NCI-H1105 treated with DMSO at 0.1 percent for 48 hours (cell line): ENCODE data around the gene MTHFR.

ENCODE experiments used
- DNase-seq: peaks from one replicate; lab custom pipeline; 2025; lab: John Stamatoyannopoulos, UW

Gene MTHFR

DNA sequence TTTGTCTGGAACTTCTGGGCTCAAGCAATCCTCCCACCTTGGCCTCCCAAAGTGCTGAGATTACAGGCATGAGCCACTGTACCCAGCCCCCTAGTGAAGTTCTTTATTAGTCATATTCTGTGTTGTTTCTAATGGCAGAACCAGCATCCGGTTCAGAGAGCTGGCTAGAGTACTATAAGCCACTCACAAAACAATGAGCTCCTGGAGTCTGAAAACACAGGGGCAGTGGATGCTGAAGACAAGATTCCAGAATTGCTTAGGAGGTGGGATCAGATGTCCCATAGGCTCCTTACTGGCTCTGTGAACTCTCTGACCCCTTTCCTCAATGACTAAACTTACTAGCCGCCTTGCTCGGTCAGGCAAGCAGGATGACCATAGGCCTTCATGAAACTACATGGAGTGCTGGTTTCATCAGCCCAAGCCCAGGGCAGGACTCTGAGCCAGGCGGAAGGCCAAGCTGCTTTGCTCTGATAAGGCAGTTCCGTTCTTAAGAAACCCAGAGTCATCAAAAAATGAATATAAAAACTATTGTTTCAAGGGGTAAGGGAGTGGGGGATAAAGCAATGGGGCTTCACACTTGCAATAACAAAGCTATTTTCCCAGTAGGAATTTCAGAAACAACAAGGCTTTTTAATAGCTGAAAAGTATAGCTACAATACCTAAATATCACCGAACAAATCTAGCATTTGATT, 8.1 kb downstream of the MTHFR start:
- DNase-seq: no peak

DNA sequence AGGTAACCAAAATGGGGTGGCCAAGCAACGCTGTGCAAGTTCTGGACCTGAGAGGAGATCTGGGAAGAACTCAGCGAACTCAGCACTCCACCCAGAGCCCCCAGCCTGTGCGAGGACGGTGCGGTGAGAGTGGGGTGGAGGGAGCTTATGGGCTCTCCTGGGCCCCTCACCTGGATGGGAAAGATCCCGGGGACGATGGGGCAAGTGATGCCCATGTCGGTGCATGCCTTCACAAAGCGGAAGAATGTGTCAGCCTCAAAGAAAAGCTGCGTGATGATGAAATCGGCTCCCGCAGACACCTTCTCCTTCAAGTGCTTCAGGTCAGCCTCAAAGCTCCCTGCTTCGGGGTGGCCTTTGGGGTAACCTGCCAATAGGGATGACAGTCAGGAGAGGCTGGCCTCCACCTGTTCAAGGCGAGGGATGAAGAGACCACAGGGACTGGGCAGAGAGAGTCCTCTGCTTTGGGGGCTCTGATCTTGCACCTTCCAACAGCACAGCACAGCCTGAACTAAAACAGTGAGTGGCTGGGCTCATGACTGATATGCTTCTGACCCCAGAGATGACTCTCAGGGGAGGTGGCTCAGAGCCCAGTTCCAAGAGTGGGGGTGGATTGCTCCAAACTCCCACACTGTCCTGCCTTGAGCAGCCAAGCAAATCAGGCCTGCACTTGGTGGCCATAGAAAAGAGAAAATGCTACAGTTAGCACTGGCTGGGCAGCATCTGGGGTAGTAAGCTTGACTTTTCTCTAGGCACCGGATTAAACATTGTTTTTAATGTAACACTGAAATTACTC, 9.5 kb downstream of the MTHFR start:
- DNase-seq: no peak

DNA sequence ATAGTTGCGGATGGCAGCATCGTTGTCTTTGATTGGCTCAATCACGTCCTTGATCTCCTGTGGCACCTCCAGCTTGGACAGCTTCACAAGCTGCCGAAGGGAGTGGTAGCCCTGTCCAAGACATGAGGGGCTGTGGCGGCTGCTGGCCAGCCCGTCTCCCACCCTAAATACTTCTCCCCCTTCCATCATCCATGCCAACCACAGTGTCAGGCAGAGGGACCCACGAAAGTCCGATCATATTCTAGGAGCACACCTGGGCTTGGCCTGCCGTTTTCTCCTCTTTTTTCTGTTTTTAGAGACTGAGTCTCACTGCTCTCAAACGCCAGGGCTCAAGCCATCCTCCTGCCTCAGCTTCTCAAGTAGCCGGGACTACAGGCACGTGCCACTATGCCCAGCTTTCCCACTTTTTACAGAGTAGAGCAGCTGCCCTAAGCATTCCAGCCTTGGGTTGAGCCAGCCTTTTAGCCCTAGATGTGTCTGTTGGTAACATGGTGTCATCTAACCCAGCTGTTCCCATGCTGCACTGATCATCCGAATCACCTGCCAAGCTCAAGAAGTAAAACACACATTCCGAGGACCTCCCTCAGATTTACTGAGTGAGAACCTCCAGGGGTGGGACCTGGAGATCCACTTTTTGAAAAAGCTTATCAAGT, 10.4 kb downstream of the MTHFR start:
- DNase-seq: no peak

DNA sequence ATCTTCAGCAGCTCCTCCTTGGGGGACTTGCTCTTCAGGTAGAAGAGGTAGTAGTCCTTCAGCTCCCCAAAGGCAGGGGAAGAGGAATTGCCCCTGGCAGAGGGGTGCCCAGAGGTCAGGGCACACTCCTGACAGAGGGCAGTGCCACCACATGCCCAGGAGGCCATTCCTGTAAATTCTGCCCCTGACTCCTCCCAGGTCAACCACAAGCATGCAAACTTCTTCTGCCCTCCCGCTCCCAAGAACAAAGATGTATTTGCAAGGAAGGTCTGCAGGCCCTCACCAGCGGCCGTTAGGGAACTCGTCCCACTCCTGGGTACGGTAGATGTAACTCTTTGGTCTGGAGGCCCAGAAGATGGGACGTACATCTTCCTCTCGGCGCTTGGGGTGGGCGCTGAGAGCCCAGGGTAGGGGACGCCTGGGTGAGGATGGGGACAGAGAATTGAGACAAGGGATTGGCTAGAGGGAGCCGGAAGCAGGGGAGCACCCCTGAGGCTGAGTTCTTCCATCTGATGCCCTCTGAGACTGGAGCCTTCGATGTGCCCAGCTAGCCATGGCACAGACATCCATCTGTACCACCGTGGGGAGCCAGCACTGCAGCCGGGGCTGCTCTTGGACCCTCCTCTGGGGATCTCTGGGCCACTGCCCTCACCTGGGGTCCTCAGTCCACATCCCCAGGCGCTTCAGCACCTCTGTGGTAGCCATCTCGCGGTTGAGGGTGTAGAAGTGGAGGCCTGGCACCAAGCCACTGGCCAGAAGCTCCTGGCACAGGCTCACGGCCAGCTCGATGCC, 11.1 kb downstream of the MTHFR start:
- no peak for DNase-seq

DNA sequence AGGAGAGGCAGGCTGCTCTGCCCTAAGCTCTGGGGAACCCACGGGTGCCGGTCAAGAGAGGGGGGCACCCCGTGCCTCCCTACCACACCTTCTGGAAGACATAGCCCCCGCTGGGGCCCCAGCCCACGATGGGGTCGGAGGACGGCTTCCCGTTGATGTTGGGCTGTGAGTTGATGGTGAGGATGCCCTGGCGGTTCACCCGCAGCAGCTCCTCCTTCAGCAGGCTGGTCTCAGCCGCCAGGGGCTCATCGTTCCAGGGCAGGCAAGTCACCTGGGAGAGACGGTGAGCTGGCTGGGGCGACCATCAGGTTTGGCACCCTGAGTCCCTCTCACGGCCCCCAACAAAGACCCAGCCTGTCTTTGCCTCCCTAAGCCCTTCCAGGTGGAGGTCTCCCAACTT, 11.9 kb downstream of the MTHFR start:
- DNase-seq: no peak

DNA sequence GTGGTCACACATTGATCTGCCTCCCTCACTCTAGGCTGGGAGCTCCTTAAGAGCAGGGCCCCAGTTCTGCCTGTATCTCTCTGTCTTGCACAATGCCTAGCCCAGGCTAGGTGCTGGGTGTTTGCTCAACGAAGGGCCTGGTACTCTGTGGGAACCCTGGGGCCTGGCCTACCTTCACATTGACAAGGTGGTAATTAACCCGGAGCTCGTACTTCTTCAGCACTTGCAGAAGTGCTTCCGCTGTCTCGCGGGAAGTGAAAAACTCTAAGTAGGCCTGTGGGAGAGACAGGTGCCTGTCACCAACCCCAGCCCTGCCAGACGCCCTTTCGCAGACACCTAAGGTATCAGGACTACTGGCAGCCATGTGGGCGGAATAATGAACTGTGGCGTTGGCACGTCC, 13.7 kb downstream of the MTHFR start:
- DNase-seq: no peak

DNA sequence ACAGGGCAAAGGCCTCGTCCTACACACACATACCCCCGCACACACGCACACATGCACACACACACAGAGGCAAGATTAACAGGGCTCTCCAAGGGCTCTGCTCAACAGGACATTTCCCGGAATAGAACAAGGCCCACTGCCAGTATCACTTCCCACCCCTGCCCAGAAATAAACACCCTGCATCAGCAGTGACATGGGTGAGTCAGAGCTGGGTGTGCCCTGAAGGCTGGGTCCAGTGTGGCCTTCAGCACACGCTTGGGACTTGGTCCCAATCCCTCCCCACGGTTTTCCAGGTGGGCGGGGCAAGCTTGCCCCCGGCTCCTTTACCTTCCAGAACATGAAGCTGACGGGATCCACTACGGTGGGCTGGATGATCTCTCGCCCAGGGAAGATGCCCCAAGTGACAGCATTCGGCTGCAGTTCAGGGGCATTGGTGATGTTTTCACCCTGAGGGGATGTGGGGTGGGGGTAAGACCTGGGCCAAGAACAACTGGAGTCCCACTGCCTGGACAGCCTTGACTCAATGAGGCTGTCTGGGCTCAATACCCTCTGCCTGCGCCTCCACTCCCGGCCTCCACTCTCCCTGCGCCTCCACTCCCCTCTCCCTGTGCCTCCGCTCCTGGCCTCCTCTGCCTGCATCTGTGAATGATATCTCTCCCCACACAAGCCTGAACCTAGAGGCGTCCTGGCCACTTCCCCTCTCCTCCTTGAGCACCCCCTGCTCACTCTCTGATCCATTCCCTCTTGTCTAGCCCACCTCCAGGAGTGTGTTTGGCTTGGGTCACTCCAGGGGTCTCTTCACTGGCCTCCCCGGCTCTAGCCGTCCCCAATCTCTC, 14.7 kb downstream of the MTHFR start:
- no peak for DNase-seq

DNA sequence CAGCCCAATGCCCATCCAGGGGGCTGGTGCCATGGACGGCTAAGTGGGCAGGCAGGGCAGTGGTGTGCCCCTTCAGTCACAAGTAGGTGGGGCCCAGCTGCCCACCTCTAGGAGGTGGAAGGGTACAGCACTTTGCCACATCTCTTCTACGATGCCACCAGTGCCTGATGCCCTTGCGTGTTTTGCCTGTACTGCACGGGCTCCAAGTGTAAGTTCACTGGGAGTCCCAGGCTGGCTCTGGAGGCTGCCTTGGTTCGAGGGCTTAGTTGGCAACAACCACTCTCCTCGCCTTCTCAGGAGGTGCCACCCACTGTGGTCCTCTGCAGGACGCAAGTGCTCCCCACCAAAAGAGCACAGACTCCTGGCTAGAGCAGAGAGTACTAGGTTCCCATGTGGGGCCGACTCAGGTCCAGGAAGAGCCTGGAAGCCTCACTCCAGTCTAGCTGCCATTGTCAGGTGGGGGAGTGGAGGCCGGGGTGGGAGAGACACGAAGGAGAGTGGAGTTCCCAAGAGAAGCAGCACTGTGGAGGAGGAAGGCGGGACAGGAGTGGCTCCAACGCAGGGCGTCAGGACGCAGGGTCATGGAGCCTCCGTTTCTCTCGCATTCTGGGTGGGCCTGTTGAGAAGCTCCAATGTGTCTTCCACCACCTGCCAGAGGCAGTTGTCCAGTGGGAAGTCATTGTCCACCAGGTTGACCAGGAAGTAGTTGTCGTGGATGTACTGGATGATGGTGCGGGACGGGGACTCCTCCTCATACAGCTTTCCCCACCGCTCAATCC, 15.5 kb downstream of the MTHFR start:
- no peak for DNase-seq

DNA sequence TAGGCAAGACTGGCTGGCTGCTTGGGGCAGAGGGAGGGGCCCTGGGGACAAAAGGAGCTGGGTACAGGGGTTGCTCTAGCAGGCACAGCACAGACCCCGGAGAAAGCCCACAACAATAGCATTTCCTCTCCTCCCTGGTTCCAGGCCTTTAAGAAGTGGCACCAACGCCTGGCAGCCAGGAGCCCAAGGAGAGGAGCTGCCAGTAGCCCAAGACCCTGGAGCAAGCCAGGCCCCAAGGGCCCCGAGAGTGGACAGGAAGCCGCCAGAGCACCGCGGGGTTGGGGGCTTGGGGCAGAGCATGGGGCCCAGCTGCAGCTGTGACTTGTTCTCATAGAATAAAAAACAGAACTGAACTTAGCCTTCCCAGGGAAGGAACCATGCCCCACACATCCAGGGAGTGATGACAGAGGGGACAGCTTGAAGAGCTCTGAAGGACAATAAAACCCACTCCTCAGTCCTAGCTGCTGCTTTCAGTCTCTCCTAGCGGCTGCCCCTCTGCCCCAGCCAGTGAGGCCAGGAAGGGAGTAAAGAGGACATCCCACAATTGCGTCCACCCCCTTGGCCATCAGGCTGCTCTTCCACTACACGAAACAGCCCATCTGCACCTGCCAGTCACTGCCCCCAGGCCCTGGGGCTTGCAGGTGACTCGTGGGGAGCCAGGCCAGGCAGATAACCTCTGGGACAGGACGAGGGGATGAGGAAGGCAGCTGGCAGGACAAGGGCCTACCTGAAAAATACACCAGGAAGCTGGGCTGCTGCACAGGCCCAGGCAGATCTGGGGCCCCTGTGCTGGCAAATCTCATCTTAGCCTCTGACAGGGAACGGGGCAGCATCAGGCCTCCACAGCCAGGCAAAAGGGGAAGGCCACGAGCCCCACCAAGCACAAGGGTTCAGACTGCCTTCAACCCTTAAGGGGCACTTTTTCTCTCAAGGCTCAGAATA, 16.4 kb downstream of the MTHFR start:
- no peak for DNase-seq

DNA sequence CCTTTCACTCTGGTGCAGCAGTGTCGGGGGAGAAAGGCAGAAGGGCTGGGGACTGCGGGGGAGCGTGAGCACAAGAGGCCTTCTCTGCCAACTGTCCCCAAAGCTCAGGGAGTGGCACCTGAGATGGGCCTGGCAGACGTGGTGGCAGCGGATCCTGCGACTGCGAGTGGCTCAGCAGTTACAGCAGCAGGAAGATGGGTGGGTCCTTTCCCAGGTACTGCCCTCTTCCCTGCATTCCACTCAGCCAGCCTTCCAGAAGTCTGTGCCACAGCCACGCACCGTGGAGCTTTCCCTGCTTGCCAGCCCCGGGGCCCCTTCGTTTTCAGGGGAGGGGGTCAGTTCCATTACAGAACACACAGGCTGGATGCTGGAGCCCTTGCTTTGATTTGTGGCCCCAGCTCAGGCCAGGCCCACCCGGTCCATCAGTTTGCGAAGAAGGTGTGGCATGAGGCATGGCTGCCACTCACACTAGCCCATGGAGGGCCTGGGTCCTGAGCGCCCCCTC, 17.2 kb downstream of the MTHFR start:
- DNase-seq: no peak

DNA sequence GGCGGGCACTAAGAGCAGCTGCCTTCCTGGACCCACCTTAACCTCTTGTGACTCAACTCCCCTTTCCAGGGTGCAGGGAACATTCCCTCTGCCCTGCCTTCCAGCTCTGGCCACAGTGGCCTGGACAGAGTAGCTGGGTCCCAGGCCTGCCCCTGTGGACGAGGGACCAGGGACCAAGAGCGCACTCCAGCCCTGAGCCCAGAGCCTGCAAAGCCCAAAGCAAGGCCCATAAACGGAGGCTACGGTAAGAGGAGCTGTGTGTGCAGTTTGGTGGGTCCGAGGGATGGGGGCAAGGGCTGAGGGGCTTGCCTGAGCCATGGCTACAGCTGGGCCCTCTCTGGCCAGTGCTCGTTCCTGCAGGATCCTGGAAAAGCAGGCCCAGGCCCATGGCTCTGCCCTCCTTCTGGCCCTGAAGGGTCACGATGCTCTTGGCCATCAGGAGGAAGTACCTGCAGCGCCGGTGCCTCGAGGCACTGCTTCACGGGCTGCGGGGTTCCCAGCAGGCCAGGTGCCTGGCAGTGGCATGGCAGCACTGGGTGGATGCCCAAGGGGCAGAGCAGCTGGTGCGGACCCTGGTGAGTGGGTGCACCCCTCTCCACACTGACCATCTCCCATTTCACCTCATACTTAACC, 17.8 kb downstream of the MTHFR start:
- no peak for DNase-seq

DNA sequence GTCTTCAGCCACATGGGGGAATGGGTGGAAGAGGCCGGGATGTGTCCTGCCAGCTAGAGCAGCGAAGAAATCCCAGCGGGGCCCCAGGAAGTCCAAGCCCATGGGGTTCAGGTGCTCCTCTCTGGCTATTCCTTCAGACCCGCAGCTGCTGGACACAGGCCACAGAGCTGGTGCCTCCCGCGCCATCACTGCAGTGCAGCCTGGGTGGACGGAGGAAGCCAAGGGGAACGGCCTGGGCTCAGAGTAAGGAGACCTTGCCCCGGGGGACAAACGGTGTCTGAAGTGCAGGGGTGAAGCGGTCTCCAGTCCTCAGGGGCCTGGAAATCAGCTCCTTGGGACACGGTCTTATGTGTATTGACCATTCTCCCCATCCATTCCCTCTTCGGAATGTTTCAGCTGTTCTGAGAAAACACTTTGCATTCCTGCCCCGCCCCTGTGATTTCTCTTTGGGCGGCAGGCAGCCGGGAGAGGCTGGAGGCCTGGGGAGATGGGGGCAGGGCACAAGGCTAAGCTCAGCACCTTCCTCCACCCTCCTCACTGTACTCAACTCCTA, 18.4 kb downstream of the MTHFR start:
- no peak for DNase-seq

DNA sequence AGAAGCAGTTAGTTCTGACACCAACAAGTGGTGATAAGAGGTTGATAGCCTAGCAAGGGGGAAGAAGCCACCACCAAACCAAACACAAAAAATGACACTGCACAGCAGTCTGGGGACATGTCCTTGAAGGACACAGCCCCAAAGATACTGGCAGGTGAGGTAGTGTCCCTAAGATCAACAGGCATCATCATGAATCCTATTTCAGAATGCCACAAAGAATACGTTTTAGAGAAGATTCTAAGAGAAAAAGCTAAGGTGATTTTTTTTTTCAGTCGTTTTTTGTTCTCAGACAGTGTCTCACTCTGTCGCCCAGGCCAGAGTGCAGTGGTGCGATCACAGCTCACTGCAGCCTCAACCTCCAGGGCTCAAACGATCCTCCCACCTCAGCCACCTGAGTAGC, 19.6 kb downstream of the MTHFR start:
- no peak for DNase-seq

DNA sequence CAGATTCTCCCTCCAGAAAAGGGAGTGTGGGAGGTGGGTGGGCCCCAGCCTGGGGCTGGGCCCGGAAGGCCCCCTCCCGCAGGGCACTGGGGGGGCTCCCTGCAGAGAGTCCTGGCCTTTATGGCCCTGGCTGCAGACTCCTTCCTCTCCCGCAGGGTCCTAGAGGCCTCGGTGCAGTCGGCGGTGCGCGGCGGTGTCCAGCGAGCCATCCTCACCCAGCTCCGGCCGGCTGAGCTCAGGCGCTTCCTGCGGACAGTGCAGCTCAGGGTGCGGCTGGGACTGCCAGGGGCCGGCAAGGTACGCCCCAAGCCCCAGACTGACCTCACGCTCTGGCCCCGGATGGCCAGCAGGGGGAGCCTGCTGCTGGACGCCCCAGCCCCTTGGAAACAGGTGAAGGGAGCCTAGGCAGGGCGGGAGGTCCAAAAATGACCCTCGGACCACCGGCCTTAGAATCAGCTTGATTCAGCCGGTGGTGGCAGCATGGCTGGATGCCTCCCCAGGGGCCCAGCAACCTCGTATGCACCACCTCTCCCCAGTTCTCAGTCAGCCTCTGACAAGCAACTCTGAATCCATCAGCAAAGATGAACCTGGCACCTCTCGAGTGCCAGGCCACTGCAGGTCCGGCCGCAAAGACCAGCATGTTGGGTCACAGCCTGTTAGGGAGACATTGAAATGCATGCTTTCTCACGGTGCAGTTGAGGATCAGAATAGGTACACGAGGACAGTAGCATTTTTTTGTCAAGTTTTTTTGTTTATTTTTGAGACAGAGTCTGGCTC, 20.6 kb downstream of the MTHFR start:
- no peak for DNase-seq

DNA sequence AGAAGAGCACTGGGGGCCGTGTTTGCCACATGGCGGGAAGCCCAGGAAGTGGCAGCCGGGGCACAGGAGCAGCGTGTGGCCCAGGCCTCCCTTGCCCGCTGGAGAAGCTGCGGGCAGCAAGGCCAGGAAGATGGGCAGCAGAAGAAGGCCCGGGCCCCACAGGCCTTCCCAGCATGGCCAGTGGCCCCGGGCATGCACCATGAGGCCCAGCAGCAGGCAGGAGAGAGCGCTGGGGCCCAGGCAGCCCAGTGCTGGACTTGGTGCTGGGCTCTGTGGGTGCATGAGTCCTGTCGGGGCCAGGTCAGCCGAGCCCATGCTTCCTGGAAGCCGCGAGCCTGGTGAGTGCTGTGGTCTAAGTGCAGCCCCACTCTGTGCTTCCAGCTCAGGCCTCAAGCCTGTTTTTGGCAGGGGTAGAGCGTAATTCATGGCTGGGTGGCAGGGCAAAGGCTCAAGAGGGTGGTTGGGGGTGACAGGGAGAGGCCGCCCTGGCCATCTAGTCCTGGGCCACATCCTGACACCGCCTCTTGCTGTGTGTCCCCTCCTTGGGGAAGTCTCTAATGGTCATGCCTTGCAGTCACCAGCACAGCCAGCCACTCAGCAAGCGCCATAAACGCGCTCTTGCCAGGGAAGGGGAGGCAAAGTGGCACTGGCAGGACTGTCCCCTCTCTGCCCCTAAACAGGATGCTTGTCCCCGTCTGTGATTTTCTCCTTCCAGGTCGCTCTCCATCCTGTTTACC, 21.3 kb downstream of the MTHFR start:
- DNase-seq: no peak

DNA sequence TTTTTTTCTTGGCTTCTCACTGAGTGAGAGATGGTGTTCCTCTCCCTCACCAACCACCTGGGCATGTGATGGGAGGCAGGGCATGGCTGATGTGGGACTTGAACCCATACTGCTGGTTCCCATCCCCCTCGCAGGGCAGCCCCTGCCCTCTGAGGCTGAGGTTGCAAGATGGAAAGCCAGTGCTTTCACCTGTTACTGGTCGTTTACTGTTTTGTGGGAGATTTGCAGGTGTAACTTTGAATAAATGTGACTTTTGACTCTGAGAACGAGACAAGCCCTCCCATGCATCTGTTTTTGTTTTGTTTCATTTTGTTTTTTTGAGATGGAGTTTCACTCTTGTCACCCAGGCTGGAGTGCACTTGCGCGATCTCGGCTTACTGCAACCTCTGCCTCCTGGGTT, 22.2 kb downstream of the MTHFR start:
- no peak for DNase-seq

DNA sequence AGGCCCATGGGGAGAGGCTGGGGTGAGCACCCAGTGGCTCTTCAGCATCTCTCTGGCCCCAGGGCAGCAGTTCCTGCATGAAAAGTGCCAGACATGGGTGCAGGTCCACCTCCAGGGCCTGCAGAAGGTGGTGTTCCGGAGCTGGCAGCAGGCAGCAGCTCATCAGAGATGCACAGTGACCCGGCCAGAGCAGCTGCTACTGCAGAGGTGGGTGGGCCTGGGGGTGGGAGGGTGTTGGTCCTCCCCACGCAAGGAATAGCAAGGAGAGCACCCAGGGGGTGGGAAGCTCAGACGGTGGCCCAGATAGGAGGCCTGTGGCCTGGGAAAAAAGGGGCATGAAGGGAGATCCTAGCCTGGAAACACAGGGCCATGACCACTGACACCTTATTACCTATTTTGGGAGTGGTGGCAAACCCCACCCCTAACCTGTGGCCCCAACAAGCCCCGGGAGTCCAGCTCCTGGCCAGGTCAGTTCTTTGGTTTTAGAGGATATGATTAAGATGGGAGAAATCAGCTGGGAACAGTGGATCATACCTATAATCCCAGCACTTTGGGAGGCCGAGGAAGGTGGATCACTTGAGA, 23.5 kb downstream of the MTHFR start:
- DNase-seq: no peak
